ENCODE measurements around the gene PCDHGB7.
"Not testable (repeated sequence)": the region's sequence is repeated elsewhere in the genome, so short reads cannot be mapped to it uniquely, and the experiment has no call there.

GRCh38 chr5:141387557-141388311 is 29.7 kb upstream of the PCDHGB7 start, which contains the start of gene PCDHGB4:
- TF ChIP-seq POLR2A (IDR thresholded peaks at IDR 0.05), result not testable (repeated sequence)
- peak in 3 of 6 experiments; percentile 4 to 17 (median 14) for TF ChIP-seq CTCF (IDR thresholded peaks at IDR 0.05)
